Pancreas (tissue), 10 donors: Measurements from ENCODE around the gene MYOM1. TPM values are rescaled to one million over a fixed set of nuclear protein-coding genes. Genes with fewer than 3 reads are reported as not detected.
A peak's percentile ranks its signal among the peaks of the same experiment; 100 is the strongest.

ENCODE experiments used
- ATAC-seq, 4 donors: fragments of 200-7000 bp; cut with Tn5 transposase; one replicate each; pipeline versions ENCODE4 v1.8.0 to v1.9.1; 2020; ENCODE audit warnings: mild to moderate bottlenecking in 4 of 4, moderate library complexity in 4 of 4
- DNase-seq, 6 donors: peaks; one replicate each; pipeline ENCODE4 v3.0.0-alpha.2; 2020
- FAIRE-seq: peaks from 2 replicates; lab custom pipeline; 2012; peaks lifted over from hg19 to GRCh38; lab: Jason Lieb, UNC
- H3K27ac ChIP-seq, 4 donors: fragments of 200-600 bp; sonication (generic); 1 replicate in 3 of 4; 2 replicates in 1 of 4; pipeline versions ENCODE4 v1.5.0 to v1.8.0; 2020
- H3K27me3 ChIP-seq, 4 donors: fragments of 200-600 bp; one replicate each; pipeline ENCODE4 v1.8.0; 2021
- H3K36me3 ChIP-seq, 3 donors: fragments of 200-600 bp; sonication (generic) in 1 of 3; one replicate each; pipeline versions ENCODE4 v1.5.0 to v1.8.0; 2020 to 2021
- H3K4me1 ChIP-seq, 3 donors: fragments of 200-600 bp; one replicate each; pipeline ENCODE4 v1.8.0; 2021
- H3K4me3 ChIP-seq, 4 donors: fragments of 200-600 bp; sonication (generic) in 2 of 4; one replicate each; pipeline versions ENCODE4 v1.5.0 to v1.8.0; 2020 to 2021
- H3K9me3 ChIP-seq, 4 donors: fragments of 200-600 bp; one replicate each; pipeline ENCODE4 v1.8.0; 2021
- CTCF ChIP-seq, 4 donors: fragments of 200-600 bp; sonication (generic) in 3 of 4; IDR thresholded peaks; one replicate each; pipeline versions ENCODE4 v1.5.0 to v1.8.0; 2021; ENCODE audit warnings: antibody characterized with exemption in 4 of 4
- WGBS, 2 donors: extraction: QIAGEN DNeasy Blood & Tissue Kit; methylation state at CpG; one replicate each; pipeline ENCODE4 v1.1.7; 2013; 5-methylcytosine and 5-hydroxymethylcytosine counted together
- intact Hi-C, 3 donors: fragments of 100-400 bp; cut with DNase I; formaldehyde crosslinking; loops; one replicate each; pipeline versions ENCODE4 v1.11.1 to v1.14.2; 2022
- polyA plus RNA-seq, 2 donors: library from polyadenylated mRNA; stranded (reverse); fragments of 200-250 nt; gene quantifications; one replicate each; pipeline ENCODE4 v1.2.3, GENCODE V29; 2013
- total RNA-seq, 6 donors: library from RNA; stranded (reverse); fragmentation: NEBNext Ultra II Directional in 4 of 6; extraction: Animal tissue kit (Norgen Biotek cat#: 25700) in 4 of 6; gene quantifications; one replicate each; pipeline versions ENCODE4 v1.2.1 to v1.2.4, GENCODE V29; 2021 to 2023
- donor health status: healthy with polysubstance abuse.
- donor health status: DM: no; HTN: no; CAD: no; lungs with moderate emphysema.
- donor health status: DM: no; HTN: no; CAD: no.
- donor health status: control.
- donor health status: control.
- donor health status: Bipolar disorder and iron deficiency.
- donor health status: DM: yes; HTN: yes; CAD: no.
- donor health status: DM: no; HTN: no; CAD: no.
- donor health status: DM: no; HTN: no; CAD: no.
- donor health status: DM: yes; HTN: yes; CAD: no.

Gene MYOM1
- total and polyA plus RNA-seq, 8 donors: 4.7 to 18.2 (median 14.2) TPM

- Histone ChIP-seq H3K36me3 (peaks cover 0 to 23% (median 11%) of the 10 kb centered on the region in 3 donors), H3K4me3 (peak overlapping the region in 1 of 4 donors; percentile 81), H3K27me3 (no peaks in the 10 kb centered on the region), H3K4me1 (peaks cover 21 to 27% (median 26%) of the 10 kb centered on the region in 3 donors), H3K9me3 (no peaks in the 10 kb centered on the region), H3K27ac (peak overlapping the region in 3 of 4 donors; percentile 37 to 66 (median 46))
- no peak for TF ChIP-seq CTCF (IDR thresholded peaks at IDR 0.05)
- DNase-seq (no peak), ATAC-seq (no peak), FAIRE-seq (peak; percentile 68)
- WGBS, 2 donors: 37 to 39% methylated on average over 6 of the region's 6 CpGs
- intact Hi-C loops: no loop called here
Observed at GRCh38 chr18:3250237-3251107, 30.7 kb upstream of the MYOM1 start.

- no peaks in the 10 kb centered on the region for H3K9me3 ChIP-seq
- H3K27ac ChIP-seq: peak overlapping the region; percentile 95 to 99 (median 98)
- FAIRE-seq (no peak), ATAC-seq (peak in 1 of 4 donors; percentile 12), DNase-seq (no peak)
- TF ChIP-seq CTCF (IDR thresholded peaks at IDR 0.05): no peak
- H3K36me3 ChIP-seq: peaks cover 0 to 6% (median 2%) of the 10 kb centered on the region in 3 donors
- H3K4me1 ChIP-seq: peaks cover 21 to 35% (median 26%) of the 10 kb centered on the region in 3 donors
- H3K27me3 ChIP-seq: no peaks in the 10 kb centered on the region
- 10% methylated on average over 9 of the region's 9 CpGs for WGBS, 2 donors
- peak overlapping the region; percentile 65 to 88 (median 80) for H3K4me3 ChIP-seq
- intact Hi-C loops: loop anchor here in 2 of 3 donors (5.0 to 10.0 kb wide), 2 partner anchors 314 to 317 kb away; no protein-coding TSS in a partner anchor
Observed at GRCh38 chr18:3248658-3249359, 29.0 kb upstream of the MYOM1 start.

GRCh38 chr18:3248062-3248657 lies 28.4 kb upstream of the MYOM1 start:
- DNase-seq: no peak
- FAIRE-seq: no peak
- peaks cover 21 to 38% (median 30%) of the 10 kb centered on the region in 3 donors for H3K4me1 ChIP-seq

More at GRCh38 chr18:3248062-3248657, 28.4 kb upstream of the MYOM1 start:
- Histone ChIP-seq H3K27me3 (no peaks in the 10 kb centered on the region), H3K9me3 (no peaks in the 10 kb centered on the region), H3K36me3 (no peaks in the 10 kb centered on the region), H3K4me3 (peak overlapping the region; percentile 65 to 88 (median 80)), H3K27ac (peak overlapping the region; percentile 95 to 99 (median 98))
- intact Hi-C loops: loop anchor here in 2 of 3 donors (5.0 to 10.0 kb wide), 2 partner anchors 313 to 316 kb away; no protein-coding TSS in a partner anchor
- 0 to 1% methylated on average over 22 of the region's 22 CpGs for WGBS, 2 donors
- TF ChIP-seq CTCF (IDR thresholded peaks at IDR 0.05): no peak
- ATAC-seq: no peak
